Bronchial epithelial cell (primary cell): ENCODE measurements around the gene ACYP1. TPM values are rescaled to one million over a fixed set of nuclear protein-coding genes. Genes with fewer than 3 reads are reported as not detected.

Experiments used
- DNase-seq: peaks from one replicate; pipeline ENCODE4 v3.0.0-alpha.2; 2010; ENCODE audit warnings: low read depth
- FAIRE-seq: peaks from 2 replicates; lab custom pipeline; 2011; peaks lifted over from hg19 to GRCh38; lab: Jason Lieb, UNC
- H3K27me3 ChIP-seq: 2 replicates; pipeline ENCODE4 v1.5.1; 2011; ENCODE audit warnings: low read length; ENCODE audit not compliant: control insufficient read depth, insufficient read depth
- H3K36me3 ChIP-seq: 2 replicates; pipeline ENCODE4 v1.5.1; 2011; ENCODE audit warnings: low read length; ENCODE audit not compliant: control insufficient read depth, insufficient read depth
- H3K4me3 ChIP-seq: 2 replicates; pipeline ENCODE4 v1.5.1; 2011; ENCODE audit warnings: mild to moderate bottlenecking, low read depth, low read length, control low read depth
- CTCF ChIP-seq: IDR thresholded peaks from 2 replicates; pipeline ENCODE4 v1.5.1; 2011; ENCODE audit warnings: mild to moderate bottlenecking, moderate library complexity, low read length, control low read depth, inconsistent platforms; ENCODE audit not compliant: insufficient read depth, severe bottlenecking
- total RNA-seq: library from RNA; depleted of rRNA; stranded (reverse); fragments of >200 nt; gene quantifications from 2 replicates; pipeline ENCODE4 v1.2.1, GENCODE V29; 2014

ACYP1 gene
- total RNA-seq, 1 donor from 2014 or later, result 4.5 TPM

DNA sequence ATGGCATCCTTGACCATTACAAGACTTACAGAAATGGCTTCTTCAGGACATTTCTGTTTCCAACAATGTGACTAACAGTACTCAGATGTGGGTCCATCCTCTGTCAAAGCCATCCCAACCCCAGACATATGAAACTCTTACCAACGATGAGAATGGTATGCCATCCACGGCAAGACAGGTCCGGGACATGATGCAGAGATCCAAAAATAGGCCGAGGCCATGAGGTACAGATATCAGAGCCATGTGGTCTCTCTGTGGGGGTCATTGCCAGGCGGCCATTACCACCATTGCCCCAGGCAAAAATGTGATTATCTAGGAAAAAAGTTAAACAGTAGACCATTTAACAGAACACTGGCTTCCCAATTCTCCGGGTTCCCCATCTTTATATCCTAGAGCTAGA, 33.1 kb upstream of the ACYP1 start:
- DNase-seq, result no peak
- Histone ChIP-seq H3K4me3 (no peak overlapping the region), H3K27me3 (no peaks in the 10 kb centered on the region), H3K36me3 (peaks cover 14% of the 10 kb centered on the region)
- peak; percentile 58 for FAIRE-seq
- no peak for TF ChIP-seq CTCF

- H3K27me3 ChIP-seq, result no peaks in the 10 kb centered on the region
- H3K36me3 ChIP-seq, result peaks cover 12% of the 10 kb centered on the region
- DNase-seq (no peak), FAIRE-seq (no peak)
- H3K4me3 ChIP-seq, result no peak overlapping the region
- no peak for TF ChIP-seq CTCF
Observed at GRCh38 chr14:75095690-75096089, 31.9 kb upstream of the ACYP1 start.

DNA sequence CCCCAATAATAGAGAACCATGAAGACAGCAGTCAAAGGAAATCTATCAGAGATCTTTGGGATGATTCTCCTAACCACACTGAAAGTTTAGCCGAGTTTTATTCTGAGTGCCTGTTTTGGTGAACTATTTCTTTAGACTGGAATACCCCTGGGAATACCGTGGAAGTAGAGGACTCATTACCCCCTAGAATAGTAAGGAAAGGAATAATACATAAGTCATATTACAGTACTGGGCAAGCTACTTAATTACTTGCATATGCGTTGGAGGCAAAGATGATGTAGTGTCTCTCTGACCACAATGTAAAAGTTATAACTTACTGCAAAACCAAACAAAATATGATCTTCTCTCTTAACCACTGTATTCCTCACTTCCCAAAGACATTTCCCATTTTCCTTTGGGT, 31.1 kb upstream of the ACYP1 start:
- Histone ChIP-seq H3K27me3 (no peaks in the 10 kb centered on the region), H3K36me3 (peaks cover 11% of the 10 kb centered on the region), H3K4me3 (no peak overlapping the region)
- no peak for TF ChIP-seq CTCF
- no peak for FAIRE-seq
- DNase-seq, result no peak

- FAIRE-seq (no peak), DNase-seq (no peak)
- TF ChIP-seq CTCF, result no peak
- no peak overlapping the region for H3K4me3 ChIP-seq
- H3K36me3 ChIP-seq, result peaks cover 11% of the 10 kb centered on the region
- no peaks in the 10 kb centered on the region for H3K27me3 ChIP-seq
Observed at GRCh38 chr14:75092698-75093097, 28.9 kb upstream of the ACYP1 start.

DNA sequence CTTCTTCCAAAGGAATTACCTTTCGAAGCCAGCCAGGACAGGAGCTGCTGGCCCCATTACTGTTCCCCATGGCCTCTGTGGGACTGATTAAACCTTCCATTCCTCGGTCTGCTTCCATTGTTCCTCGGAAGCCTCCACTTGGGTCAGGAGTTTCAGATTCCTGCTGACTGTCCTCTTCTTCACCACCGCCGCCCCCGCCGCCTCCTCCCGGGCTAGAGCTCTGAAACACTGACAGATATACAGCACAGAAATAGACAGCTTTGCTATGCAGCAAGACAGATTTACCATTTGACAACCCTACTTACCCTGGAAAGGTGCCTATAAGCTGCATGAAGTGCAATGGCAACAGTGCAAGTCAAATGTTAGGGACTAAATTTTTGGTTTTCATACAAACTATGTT, 27.4 kb upstream of the ACYP1 start:
- H3K27me3 ChIP-seq, result no peaks in the 10 kb centered on the region
- no peak overlapping the region for H3K4me3 ChIP-seq
- DNase-seq, result no peak
- TF ChIP-seq CTCF, result no peak
- FAIRE-seq, result no peak
- H3K36me3 ChIP-seq, result peaks cover 15% of the 10 kb centered on the region

GRCh38 chr14:75090353-75090752, 26.5 kb upstream of the ACYP1 start:
- no peak for FAIRE-seq
- H3K36me3 ChIP-seq, result peaks cover 13% of the 10 kb centered on the region
- TF ChIP-seq CTCF, result no peak

More at GRCh38 chr14:75090353-75090752, 26.5 kb upstream of the ACYP1 start:
- DNase-seq, result peak; percentile 17
- no peaks in the 10 kb centered on the region for H3K27me3 ChIP-seq
- H3K4me3 ChIP-seq, result no peak overlapping the region
